ENCODE results near the gene POU2F1. TPM values are rescaled to one million over a fixed set of nuclear protein-coding genes. Genes with fewer than 3 reads are reported as not detected.
A peak's percentile ranks its signal among the peaks of the same experiment; 100 is the strongest.

POU2F1 gene
- total RNA-seq, 1 donor from 2014 or later = 68.0 TPM

- Histone ChIP-seq H3F3A (ENCODE audit: low read depth) (no peaks in the 10 kb centered on the region), H3K27ac (no peak overlapping the region), H3K4me2 (no peak overlapping the region), H4K20me1 (ENCODE audit: low read depth) (no peaks in the 10 kb centered on the region), H2AFZ (replicated peaks) (no peak overlapping the region), H3K4me1 (no peaks in the 10 kb centered on the region), H3K36me3 (no peaks in the 10 kb centered on the region), H3K27me3 (peaks cover 32% of the 10 kb centered on the region), H3K79me2 (ENCODE audit: low read depth) (no peaks in the 10 kb centered on the region), H3K4me3 (no peak overlapping the region), H3K9ac (no peak overlapping the region), H3K9me3 (ENCODE audit: low read depth) (no peaks in the 10 kb centered on the region)
- Mint-ChIP-seq H3K27ac (peak overlapping the region; percentile 9), H3K9me3 (peaks cover 9% of the 10 kb centered on the region), H3K4me1 (peaks cover 33% of the 10 kb centered on the region), H3K36me3 (peaks cover 4% of the 10 kb centered on the region), H3K27me3 (ENCODE audit: insufficient read depth, low read depth) (peaks cover 21% of the 10 kb centered on the region), H3K4me3 (no peak overlapping the region)
- DNase-seq (ENCODE audit: low spot score) = no peak
- no peak for TF ChIP-seq EZH2phosphoT487 (IDR thresholded peaks at IDR 0.05)
- TF ChIP-seq CTCF (IDR thresholded peaks at IDR 0.05) = no peak
- TF ChIP-seq EZH2 (IDR thresholded peaks at IDR 0.05) = no peak
These were observed 220.5 kb downstream of the POU2F1 start for GRCh38 chr1:167441222-167441621.

- Histone ChIP-seq H3K4me2 (no peak overlapping the region), H3K4me1 (no peaks in the 10 kb centered on the region), H3K9ac (no peak overlapping the region), H3K4me3 (no peak overlapping the region), H2AFZ (replicated peaks) (no peak overlapping the region), H3K27me3 (peaks cover 32% of the 10 kb centered on the region), H3K79me2 (ENCODE audit: low read depth) (no peaks in the 10 kb centered on the region), H3K27ac (no peak overlapping the region), H3K36me3 (no peaks in the 10 kb centered on the region), H3F3A (ENCODE audit: low read depth) (no peaks in the 10 kb centered on the region), H4K20me1 (ENCODE audit: low read depth) (no peaks in the 10 kb centered on the region), H3K9me3 (ENCODE audit: low read depth) (no peaks in the 10 kb centered on the region)
- H3K27me3 Mint-ChIP-seq (ENCODE audit: insufficient read depth, low read depth) = peaks cover 17% of the 10 kb centered on the region
- peak overlapping the region; percentile 78 for H3K27ac Mint-ChIP-seq
- peak; percentile 93 for DNase-seq (ENCODE audit: low spot score)
- H3K4me1 Mint-ChIP-seq = peaks cover 38% of the 10 kb centered on the region
- H3K9me3 Mint-ChIP-seq = peaks cover 3% of the 10 kb centered on the region
- no peak for TF ChIP-seq EZH2phosphoT487 (IDR thresholded peaks at IDR 0.05)
- peak; percentile 94 for TF ChIP-seq CTCF (IDR thresholded peaks at IDR 0.05)
- H3K4me3 Mint-ChIP-seq = no peak overlapping the region
- peaks cover 4% of the 10 kb centered on the region for H3K36me3 Mint-ChIP-seq
These were observed 221.6 kb downstream of the POU2F1 start for GRCh38 chr1:167442142-167442848.

- no peak overlapping the region for H3K9ac ChIP-seq
- peaks cover 2% of the 10 kb centered on the region for H3K36me3 Mint-ChIP-seq
- H2AFZ ChIP-seq (replicated peaks) = no peak overlapping the region
- H3K4me2 ChIP-seq = no peak overlapping the region
- H3K27ac Mint-ChIP-seq = peak overlapping the region; percentile 78
- no peak overlapping the region for H3K4me3 ChIP-seq
- no peak overlapping the region for H3K4me3 Mint-ChIP-seq
- H3K27me3 ChIP-seq = peaks cover 30% of the 10 kb centered on the region
- H3K79me2 ChIP-seq (ENCODE audit: low read depth) = no peaks in the 10 kb centered on the region
- H3K4me1 ChIP-seq = no peaks in the 10 kb centered on the region
- H4K20me1 ChIP-seq (ENCODE audit: low read depth) = no peaks in the 10 kb centered on the region
- peaks cover 44% of the 10 kb centered on the region for H3K4me1 Mint-ChIP-seq
- H3K27me3 Mint-ChIP-seq (ENCODE audit: insufficient read depth, low read depth) = peaks cover 16% of the 10 kb centered on the region
- DNase-seq (ENCODE audit: low spot score) = no peak
- no peaks in the 10 kb centered on the region for H3K36me3 ChIP-seq
- no peak overlapping the region for H3K27ac ChIP-seq
- H3F3A ChIP-seq (ENCODE audit: low read depth) = no peaks in the 10 kb centered on the region
- no peaks in the 10 kb centered on the region for H3K9me3 Mint-ChIP-seq
- H3K9me3 ChIP-seq (ENCODE audit: low read depth) = no peaks in the 10 kb centered on the region
- no peak for TF ChIP-seq CTCF (IDR thresholded peaks at IDR 0.05)
- no peak for TF ChIP-seq EZH2phosphoT487 (IDR thresholded peaks at IDR 0.05)
- TF ChIP-seq EZH2 (IDR thresholded peaks at IDR 0.05) = no peak
These were observed 222.3 kb downstream of the POU2F1 start for GRCh38 chr1:167442854-167443565.

All from neural progenitor cell (in vitro differentiated cells).